NCI-H146 treated with DMSO at 0.1 percent for 48 hours (cell line): ENCODE measurements around the gene SLC9B1.
"Not testable (repeated sequence)": the region's sequence is repeated elsewhere in the genome, so short reads cannot be mapped to it uniquely, and the experiment has no call there.

Experiments
- DNase-seq: peaks from one replicate; lab custom pipeline; 2025; ENCODE audit not compliant: unreplicated experiment; lab: John Stamatoyannopoulos, UW

The SLC9B1 gene

DNA sequence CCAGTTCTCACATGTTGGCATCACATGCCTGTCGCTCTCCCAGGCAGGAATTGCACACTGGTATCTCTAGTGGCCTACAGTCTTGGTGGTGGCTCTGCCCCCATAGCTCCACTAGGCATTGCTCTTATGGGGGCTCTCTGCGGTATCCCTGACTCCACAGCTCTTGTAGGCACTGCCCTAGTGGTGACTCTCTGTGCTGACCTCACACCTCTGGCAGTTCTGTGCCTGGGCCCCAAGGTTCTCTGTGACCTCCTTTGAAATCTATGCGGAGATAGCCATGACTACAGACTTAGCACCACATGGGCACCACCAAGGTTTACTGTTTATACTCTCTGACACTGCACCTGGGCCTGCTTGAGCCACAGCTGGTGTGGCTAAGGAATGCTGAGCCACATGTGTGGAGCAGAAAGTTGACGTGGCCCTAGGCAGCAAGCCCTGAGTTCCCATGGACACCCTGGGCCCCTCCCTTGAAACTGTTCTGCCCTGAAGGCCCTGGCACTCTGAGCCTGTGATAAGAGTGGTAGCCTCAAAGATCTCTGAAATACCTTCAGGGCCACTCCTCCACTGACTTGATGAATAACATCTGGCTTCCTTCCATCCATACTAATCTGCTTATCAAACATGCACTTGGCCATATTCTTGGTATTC is 8.0 kb downstream of the SLC9B1 start:
- no peak for DNase-seq

GRCh38 chr4:103010804-103011203 is 8.7 kb downstream of the SLC9B1 start:
- no peak for DNase-seq

DNA sequence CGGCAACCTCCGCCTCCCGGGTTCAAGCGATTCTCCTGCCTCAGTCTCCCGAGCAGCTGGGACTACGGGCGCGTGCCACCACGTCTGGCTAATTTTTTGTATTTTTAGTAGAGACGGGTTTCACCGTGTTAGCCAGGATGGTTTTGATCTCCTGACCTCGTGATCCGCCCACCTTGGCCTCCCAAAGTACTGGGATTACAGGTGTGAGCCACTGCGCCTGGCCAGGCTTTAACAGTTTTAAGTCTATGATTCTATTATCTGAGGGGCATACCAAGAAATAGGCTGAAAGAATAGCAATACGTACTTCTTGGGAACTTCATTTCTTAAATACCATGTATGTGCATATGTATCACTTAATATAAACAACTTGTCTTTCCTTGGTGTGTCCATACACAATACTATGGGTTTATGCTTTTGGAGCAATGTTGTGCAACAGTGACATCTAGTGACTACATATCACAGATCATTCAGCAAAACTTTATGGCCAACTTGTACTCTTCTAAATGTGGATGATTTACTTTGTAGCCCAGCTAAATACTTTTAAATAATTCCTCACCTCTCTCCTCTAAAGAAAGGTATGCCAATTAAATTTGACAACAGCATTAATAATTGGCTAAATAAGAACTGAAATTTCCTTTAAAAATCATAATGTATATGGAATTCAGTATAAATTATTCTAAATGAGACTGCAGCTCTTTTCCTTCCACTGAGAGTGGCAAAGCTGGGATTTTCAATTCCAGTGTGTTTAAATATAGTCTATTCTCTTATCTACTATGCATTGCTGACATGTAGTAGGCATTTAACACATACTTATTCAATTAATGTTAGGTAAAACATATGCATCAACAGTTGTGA is 10.4 kb downstream of the SLC9B1 start:
- no peak for DNase-seq

DNA sequence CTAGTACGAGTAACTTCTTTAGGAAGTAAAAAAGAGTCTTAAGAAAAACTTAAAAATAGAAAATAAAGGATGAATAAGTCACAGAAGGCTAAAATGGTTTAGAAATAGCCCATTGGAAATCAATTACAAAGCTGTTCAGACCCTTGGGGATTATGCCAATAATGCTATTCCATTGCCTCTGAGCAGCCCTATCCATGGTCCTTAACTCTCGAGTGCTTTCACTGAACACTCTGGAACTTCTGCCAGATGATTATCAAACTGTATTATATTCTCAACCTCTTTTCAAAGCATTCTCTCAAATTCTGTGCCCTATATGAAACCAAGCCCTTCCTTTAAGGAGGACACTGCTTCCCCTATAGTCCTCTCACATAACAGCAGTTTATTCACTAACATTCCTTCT is 17.0 kb downstream of the SLC9B1 start:
- no peak for DNase-seq

DNA sequence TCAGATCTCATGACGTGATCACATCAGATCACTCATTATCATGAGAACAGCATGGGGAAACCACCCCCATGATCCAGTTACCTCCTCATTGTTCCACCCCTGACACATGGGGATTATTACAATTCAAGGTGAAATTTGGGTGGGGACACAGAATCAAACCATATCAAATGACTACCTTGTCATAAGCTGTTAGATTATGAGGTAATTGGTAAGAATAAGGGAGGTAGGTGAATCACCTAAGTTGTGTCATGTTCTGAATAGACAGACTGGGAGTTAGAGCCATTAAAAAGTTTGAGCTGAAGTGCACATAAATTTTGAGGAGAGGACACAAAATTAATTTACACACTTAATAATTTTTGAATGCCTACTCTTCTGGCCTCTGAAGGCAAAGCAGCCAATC is 24.7 kb downstream of the SLC9B1 start:
- no peak for DNase-seq

DNA sequence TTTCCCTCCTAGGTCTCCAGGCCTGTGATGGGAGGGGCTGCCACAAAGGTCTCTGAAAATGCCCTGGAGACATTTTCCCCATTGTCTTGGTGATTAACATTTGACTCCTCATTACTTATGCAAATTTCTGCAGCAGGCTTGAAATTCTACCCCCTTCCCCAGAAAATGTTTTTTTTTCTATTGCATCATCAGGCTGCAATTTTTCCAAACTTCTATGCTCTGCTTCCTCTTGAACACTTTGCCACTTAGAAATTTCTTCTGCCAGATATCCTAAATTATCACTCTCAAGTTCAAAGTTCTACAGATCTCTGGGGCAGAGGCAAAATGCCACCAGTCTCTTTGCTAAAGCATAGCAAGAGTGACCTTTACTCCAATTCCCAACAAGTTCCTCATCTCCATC is 25.5 kb downstream of the SLC9B1 start:
- DNase-seq = not testable (repeated sequence)

DNA sequence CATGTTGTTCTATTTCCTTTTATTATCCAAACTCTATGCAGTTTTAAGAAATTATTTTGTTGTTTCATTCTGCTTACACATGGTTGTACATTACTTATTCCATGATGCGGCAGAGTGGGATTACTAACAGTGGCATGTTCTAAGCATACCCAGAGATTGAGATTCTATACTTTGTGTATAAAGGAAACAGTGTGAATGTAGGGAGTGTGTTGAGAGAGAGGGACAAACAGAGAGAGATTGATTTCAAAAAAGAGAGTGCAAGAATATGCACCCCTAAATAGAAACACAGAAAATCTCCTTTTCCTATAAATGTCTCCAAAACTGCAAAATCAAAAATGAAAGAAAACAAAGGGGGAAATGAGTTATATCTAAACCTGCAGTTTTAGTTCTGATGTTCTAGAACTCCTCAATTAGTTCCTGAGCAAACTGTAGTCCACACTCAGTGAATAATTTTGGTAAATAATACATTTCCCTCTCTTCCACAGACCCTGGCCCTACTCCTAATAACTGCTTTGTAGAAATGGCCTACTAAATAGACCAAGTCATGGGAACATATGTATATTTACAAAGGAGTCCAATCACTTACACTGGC is 31.0 kb downstream of the SLC9B1 start:
- no peak for DNase-seq

- DNase-seq = no peak
Observed at GRCh38 chr4:102981005-102981404, 38.5 kb downstream of the SLC9B1 start.

DNA sequence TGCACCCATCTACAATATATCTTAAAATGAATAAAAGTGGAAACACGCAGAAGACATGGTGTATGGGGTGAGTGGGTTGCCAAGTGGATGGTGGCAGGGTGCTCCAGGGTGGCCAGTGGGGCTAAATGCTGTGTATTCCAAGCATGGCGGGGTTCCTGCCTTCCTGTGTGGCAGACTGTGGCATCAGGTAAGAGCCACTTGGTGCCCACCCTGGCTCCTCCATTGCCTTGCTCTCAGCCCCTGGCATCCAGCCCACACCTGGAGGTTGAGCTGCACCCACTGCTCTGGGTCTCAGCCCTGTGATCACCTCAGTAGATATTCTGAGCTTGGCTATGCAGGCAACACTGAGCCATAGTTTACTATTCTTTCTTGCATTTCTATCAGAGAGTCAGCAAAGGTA is 57.7 kb downstream of the SLC9B1 start:
- DNase-seq = not testable (repeated sequence)

DNA sequence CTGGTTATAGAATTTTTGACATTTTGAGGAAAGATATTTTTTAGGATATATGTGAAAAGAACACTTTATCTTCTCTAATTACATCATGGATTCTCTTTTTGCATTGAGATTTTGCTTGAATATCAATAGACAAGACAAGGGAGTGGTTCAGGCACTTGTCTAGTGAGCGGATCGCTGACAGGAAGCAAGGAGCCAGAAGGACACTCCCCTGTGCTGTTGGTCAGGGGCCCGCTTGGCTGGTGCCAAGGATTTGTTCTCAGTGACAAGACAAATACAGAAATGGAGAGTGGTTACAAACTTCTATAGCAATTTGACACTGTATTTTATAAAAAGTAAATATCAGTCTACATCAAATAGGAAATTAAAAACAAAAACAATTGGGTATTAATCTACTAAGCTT is 60.0 kb downstream of the SLC9B1 start:
- DNase-seq = no peak

DNA sequence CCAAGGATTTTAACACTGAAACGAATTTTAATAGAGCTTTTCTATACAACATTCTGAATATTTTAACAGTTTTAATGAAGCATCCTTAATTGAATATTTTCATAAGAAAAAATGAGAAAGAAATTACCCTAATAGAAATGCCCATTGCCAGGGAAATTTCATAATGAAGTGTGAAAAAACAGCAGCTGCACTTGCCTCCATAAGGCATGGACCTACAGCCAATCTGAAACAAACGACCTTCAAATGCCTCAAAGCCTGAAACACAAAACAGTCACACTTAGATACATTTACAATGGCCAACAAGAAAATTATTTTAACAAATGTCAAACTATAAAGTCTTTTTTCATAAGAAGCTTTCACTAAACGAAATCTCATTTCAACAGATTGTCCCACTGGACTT is 74.4 kb downstream of the SLC9B1 start:
- DNase-seq = no peak

- DNase-seq = not testable (repeated sequence)
Observed at GRCh38 chr4:102938063-102938462, 81.4 kb downstream of the SLC9B1 start.

- DNase-seq = no peak
Observed at GRCh38 chr4:102935716-102936115, 83.8 kb downstream of the SLC9B1 start.

- DNase-seq = peak; percentile 1
Observed at GRCh38 chr4:102919697-102920096, 99.8 kb downstream of the SLC9B1 start.

DNA sequence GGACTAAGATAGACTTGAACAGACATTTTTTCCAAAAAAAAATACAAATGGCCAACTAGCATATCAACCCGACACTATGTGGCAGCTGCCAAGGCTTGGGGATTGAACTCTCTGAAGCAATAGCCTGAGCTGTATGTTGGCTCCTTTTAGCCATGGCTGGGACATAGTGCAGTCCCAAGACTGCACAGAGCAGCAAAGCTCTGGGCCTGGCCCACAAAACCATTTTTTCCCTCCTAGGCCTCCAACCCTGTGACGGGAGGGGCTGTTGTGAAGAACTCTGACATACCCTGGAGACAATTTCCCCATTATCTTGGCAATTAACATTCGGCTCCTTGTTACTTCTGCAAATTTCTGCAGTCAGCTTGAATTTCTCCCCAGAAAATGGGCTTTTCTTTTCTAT is 100.6 kb downstream of the SLC9B1 start:
- DNase-seq = no peak

- no peak for DNase-seq
Observed at GRCh38 chr4:102901804-102902203, 117.7 kb downstream of the SLC9B1 start.

DNA sequence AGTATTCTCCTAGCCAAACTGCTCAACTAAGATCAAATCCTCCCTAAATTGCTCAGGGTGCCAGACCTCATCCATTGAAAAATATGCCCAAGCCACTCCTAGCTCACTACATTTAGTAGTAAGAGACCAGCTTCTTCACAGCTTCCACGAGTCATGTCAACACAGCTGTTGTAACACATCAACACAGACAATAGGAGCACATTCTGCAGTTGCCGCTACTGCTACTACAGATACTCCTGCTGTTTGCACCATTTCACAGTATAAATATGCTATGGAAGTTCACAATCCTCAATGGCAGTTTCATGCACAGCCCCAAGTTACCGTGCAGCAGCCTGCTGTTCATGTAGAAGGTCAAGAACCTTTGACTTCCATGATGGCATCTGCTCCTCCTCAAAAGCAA is 121.9 kb downstream of the SLC9B1 start:
- not testable (repeated sequence) for DNase-seq

DNA sequence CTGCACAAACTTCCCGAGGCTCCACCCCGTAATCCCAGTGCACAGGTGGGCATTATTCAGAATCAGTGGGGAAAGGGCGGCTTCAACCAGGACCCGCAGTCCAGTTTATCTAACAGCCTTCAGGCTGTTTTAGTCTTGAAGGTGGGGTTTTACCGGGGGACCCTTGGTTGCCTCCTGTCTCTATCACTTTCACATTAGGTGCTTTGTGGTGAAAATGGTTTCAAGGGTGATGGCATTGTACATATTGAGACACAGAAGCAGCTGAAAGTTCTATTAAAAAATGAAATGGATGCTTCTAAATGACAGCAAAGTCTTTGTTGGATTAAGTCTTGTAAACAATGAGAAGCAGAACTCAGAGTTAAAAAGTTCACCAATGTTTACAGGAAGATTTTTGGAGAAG is 123.0 kb downstream of the SLC9B1 start:
- DNase-seq = not testable (repeated sequence)

DNA sequence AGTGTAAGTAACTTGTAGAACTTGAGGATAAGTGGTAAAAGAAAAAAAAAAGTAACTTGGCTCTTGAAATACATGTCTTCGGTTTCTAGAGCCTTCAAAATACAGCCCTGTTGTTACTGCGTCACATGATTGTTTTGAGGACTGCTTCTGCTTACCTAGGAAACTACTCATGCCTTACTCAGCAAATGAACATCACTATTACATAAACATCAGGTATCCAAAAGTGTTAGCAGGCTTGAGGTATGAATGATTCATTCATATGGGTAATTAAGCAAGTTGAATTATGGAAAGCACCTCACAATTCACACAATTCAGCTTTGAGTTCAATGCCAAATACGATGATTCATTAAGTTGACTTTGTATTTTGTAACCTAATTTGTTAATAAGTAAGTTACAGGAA is 129.6 kb downstream of the SLC9B1 start:
- DNase-seq = not testable (repeated sequence)

- not testable (repeated sequence) for DNase-seq
Observed at GRCh38 chr4:102888570-102888969, 130.9 kb downstream of the SLC9B1 start.

GRCh38 chr4:102883278-102883677 is 136.2 kb downstream of the SLC9B1 start:
- no peak for DNase-seq

DNA sequence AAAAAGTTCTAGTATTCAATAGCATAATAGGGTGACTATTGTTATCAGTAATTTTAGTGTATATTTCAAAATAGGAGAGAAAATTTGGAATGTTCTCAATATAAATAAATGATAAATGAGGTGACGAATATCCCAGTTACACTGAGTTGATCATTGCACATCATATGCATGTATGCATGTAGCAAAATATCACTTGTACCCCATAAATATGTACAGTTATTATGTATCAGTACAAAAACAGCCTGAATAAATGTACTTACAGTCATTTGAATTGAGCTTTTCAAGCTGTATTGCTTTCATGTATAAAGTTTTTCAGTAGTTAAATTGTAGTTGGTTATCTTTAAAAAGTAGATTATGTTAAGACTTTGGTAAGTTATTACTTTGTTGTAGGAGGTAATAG is 138.2 kb downstream of the SLC9B1 start:
- no peak for DNase-seq
